ENCODE data around the gene SUV39H1. TPM values are rescaled to one million over a fixed set of nuclear protein-coding genes. Genes with fewer than 3 reads are reported as not detected.
"Not testable (repeated sequence)": the region's sequence is repeated elsewhere in the genome, so short reads cannot be mapped to it uniquely, and the experiment has no call there.

Gene SUV39H1
- total and polyA plus RNA-seq, 4 donors, result 3.2 to 5.8 (median 3.7) TPM

- peaks cover 2 to 18% (median 9%) of the 10 kb centered on the region in 4 donors for H3K4me1 ChIP-seq (ENCODE audit: control insufficient read depth in 4 of 4, insufficient read depth in 4 of 4, low read length in 3 of 4)
- no peaks in the 10 kb centered on the region for H3K9me3 ChIP-seq (ENCODE audit: control insufficient read depth in 4 of 4, low read length in 3 of 4)
- H3K27ac ChIP-seq (ENCODE audit: low read depth in 1 of 2, low read length in 2 of 2), result no peak overlapping the region
- H3K36me3 ChIP-seq (ENCODE audit: control insufficient read depth in 4 of 4, insufficient read depth in 3 of 4, low read depth in 1 of 4, low read length in 3 of 4), result no peaks in the 10 kb centered on the region
- TF ChIP-seq EGR1 (IDR thresholded peaks at IDR 0.05; ENCODE audit: low read depth in 2 of 2), result no peak
- TF ChIP-seq RAD21 (IDR thresholded peaks at IDR 0.05), result no peak
- TF ChIP-seq SP1 (IDR thresholded peaks at IDR 0.05), result no peak
- no peak for TF ChIP-seq ATF3 (IDR thresholded peaks at IDR 0.05)
- TF ChIP-seq HNF4A (conservative IDR thresholded peaks at IDR 0.05), result no peak
- TF ChIP-seq RXRA (IDR thresholded peaks at IDR 0.05), result no peak
- no peak for TF ChIP-seq ZBTB33 (IDR thresholded peaks at IDR 0.05)
- no peak for TF ChIP-seq TAF1 (conservative IDR thresholded peaks at IDR 0.05)
- no peak for TF ChIP-seq GABPA (IDR thresholded peaks at IDR 0.05 in 1 of 2, conservative IDR thresholded peaks at IDR 0.05 in 1 of 2)
- no peak for TF ChIP-seq FOXA2 (IDR thresholded peaks at IDR 0.05)
- TF ChIP-seq NR2F2 (IDR thresholded peaks at IDR 0.05), result no peak
- TF ChIP-seq MAX (IDR thresholded peaks at IDR 0.05), result no peak
- H3K27me3 ChIP-seq (ENCODE audit: control insufficient read depth in 4 of 4, insufficient read depth in 4 of 4, low read length in 3 of 4), result no peaks in the 10 kb centered on the region
- no peak overlapping the region for H3K9ac ChIP-seq (ENCODE audit: low read depth in 1 of 2, low read length in 2 of 2)
- no peak overlapping the region for H3K4me3 ChIP-seq (ENCODE audit: low read depth in 1 of 3, low read length in 3 of 3)
- DNase-seq (ENCODE audit: low spot score), result no peak
- WGBS, result 60% methylated on average over 10 of the region's 10 CpGs
Observed at GRCh38 chrX:48681539-48682183, 14.9 kb upstream of the SUV39H1 start.

- not testable (repeated sequence) for H3K27me3 ChIP-seq (ENCODE audit: control insufficient read depth in 4 of 4, insufficient read depth in 4 of 4, low read length in 3 of 4); H3K36me3 ChIP-seq (ENCODE audit: control insufficient read depth in 4 of 4, insufficient read depth in 3 of 4, low read depth in 1 of 4, low read length in 3 of 4); DNase-seq (ENCODE audit: low spot score); H3K9ac ChIP-seq (ENCODE audit: low read depth in 1 of 2, low read length in 2 of 2); H3K4me3 ChIP-seq (ENCODE audit: low read depth in 1 of 3, low read length in 3 of 3); H3K9me3 ChIP-seq (ENCODE audit: control insufficient read depth in 4 of 4, low read length in 3 of 4)
- Histone ChIP-seq H3K4me1 (ENCODE audit: control insufficient read depth in 4 of 4, insufficient read depth in 4 of 4, low read length in 3 of 4) (peaks cover 2 to 12% (median 7%) of the 10 kb centered on the region in 4 donors), H3K27ac (ENCODE audit: low read depth in 1 of 2, low read length in 2 of 2) (peak overlapping the region in 1 of 2 donors; percentile 18)
- 86% methylated on average over 12 of the region's 12 CpGs for WGBS
Observed at GRCh38 chrX:48682795-48683194, 13.7 kb upstream of the SUV39H1 start.

- DNase-seq (ENCODE audit: low spot score), result no peak
- no peaks in the 10 kb centered on the region for H3K9me3 ChIP-seq (ENCODE audit: control insufficient read depth in 4 of 4, low read length in 3 of 4)
- WGBS, result 72% methylated on average over 13 of the region's 13 CpGs
- H3K27ac ChIP-seq (ENCODE audit: low read depth in 1 of 2, low read length in 2 of 2), result peak within 1 kb of the TSS; percentile 27 to 37
- no peaks in the 10 kb centered on the region for H3K36me3 ChIP-seq (ENCODE audit: control insufficient read depth in 4 of 4, insufficient read depth in 3 of 4, low read depth in 1 of 4, low read length in 3 of 4)
- no peak for TF ChIP-seq JUND (IDR thresholded peaks at IDR 0.05)
- TF ChIP-seq RAD21 (IDR thresholded peaks at IDR 0.05), result no peak
- no peak for TF ChIP-seq MAX (IDR thresholded peaks at IDR 0.05)
- no peak for TF ChIP-seq EGR1 (IDR thresholded peaks at IDR 0.05; ENCODE audit: low read depth in 2 of 2)
- no peak for TF ChIP-seq YY1 (IDR thresholded peaks at IDR 0.05)
- TF ChIP-seq RXRA (IDR thresholded peaks at IDR 0.05), result no peak
- no peak for TF ChIP-seq SP1 (IDR thresholded peaks at IDR 0.05)
- no peak for TF ChIP-seq NR2F2 (IDR thresholded peaks at IDR 0.05)
- no peak for TF ChIP-seq GABPA (IDR thresholded peaks at IDR 0.05 in 1 of 2, conservative IDR thresholded peaks at IDR 0.05 in 1 of 2)
- no peak for TF ChIP-seq FOXA2 (IDR thresholded peaks at IDR 0.05)
- TF ChIP-seq TAF1 (conservative IDR thresholded peaks at IDR 0.05), result no peak
- TF ChIP-seq FOXA1 (IDR thresholded peaks at IDR 0.05), result no peak
- peak within 1 kb of the TSS in 1 of 2 donors; percentile 13 for H3K9ac ChIP-seq (ENCODE audit: low read depth in 1 of 2, low read length in 2 of 2)
- H3K4me3 ChIP-seq (ENCODE audit: low read depth in 1 of 3, low read length in 3 of 3), result peak within 1 kb of the TSS; percentile 24 to 37 (median 28)
- H3K27me3 ChIP-seq (ENCODE audit: control insufficient read depth in 4 of 4, insufficient read depth in 4 of 4, low read length in 3 of 4), result no peaks in the 10 kb centered on the region
- peaks cover under 1 to 6% (median 3%) of the 10 kb centered on the region in 4 donors for H3K4me1 ChIP-seq (ENCODE audit: control insufficient read depth in 4 of 4, insufficient read depth in 4 of 4, low read length in 3 of 4)
Observed at GRCh38 chrX:48683411-48683982, 13.0 kb upstream of the SUV39H1 start, which contains the start of gene WAS. TSS of gene WAS (plus strand) at chrX:48683799. CDS start at chrX:48683854, 55 bp downstream.
